Measurements from ENCODE around the gene SIL1. TPM values are rescaled to one million over a fixed set of nuclear protein-coding genes. Genes with fewer than 3 reads are reported as not detected.

Gene SIL1
- polyA plus RNA-seq, 3 donors = 25.4 to 35.1 (median 27.9) TPM

DNA sequence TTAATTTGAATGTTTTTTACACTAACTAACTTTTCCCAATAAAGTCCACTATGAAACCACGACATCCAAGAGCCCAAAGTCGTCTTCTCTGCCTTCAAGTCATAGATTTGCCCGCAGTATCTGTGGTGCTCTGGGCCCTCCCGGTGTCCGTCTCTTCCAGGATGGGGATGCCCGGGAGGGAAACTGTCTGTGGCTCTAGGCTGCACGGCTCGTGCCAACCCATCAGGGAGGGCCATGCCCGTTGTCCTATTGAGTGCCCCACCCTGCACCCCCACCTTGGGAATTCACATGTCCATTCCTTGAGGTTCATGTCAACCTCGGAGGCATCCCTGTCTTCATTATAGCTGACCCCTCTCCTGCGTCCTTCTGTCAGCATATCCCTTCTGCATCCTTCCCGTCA is 263.2 kb downstream of the SIL1 start:
- H3K27ac ChIP-seq (ENCODE audit: low read depth in 1 of 2, low read length in 2 of 2) = no peak overlapping the region
- Mint-ChIP-seq H3K9me3 (no peaks in the 10 kb centered on the region), H3K4me3 (no peak overlapping the region), H3K27ac (no peak overlapping the region), H3K36me3 (peaks cover 61 to 69% of the 10 kb centered on the region in 2 donors), H3K4me1 (no peaks in the 10 kb centered on the region), H3K27me3 (ENCODE audit: low read depth in 3 of 3) (peaks cover 0 to 6% (median 3%) of the 10 kb centered on the region in 3 donors)
- intact Hi-C loops (cut with micrococcal nuclease) = no loop called here
- no peaks in the 10 kb centered on the region for H3K9me3 ChIP-seq (replicated peaks in 1 of 2; ENCODE audit: control insufficient read depth in 1 of 2, insufficient read depth in 1 of 2, low read length in 2 of 2)
- 98% methylated on average over 10 of the region's 12 CpGs for WGBS (ENCODE audit: insufficient coverage)
- DNase-seq = no peak
- no peaks in the 10 kb centered on the region for H3K4me1 ChIP-seq (ENCODE audit: control insufficient read depth in 1 of 2, insufficient read depth in 2 of 2, low read length in 2 of 2)
- no peaks in the 10 kb centered on the region for H3K79me2 ChIP-seq (ENCODE audit: insufficient read depth, low read length)
- no peak overlapping the region for H3K4me3 ChIP-seq (replicated peaks in 1 of 3; ENCODE audit: low read depth in 2 of 3, low read length in 3 of 3)
- H4K20me1 ChIP-seq (ENCODE audit: insufficient read depth, low read length) = no peaks in the 10 kb centered on the region
- peaks cover 55 to 67% of the 10 kb centered on the region in 2 donors for H3K36me3 ChIP-seq (replicated peaks in 1 of 2; ENCODE audit: control insufficient read depth in 1 of 2, insufficient read depth in 2 of 2, low read length in 2 of 2)
- H3K4me2 ChIP-seq (replicated peaks; ENCODE audit: extremely low read depth, low read length, poor library complexity, severe bottlenecking) = no peak overlapping the region
- no peak overlapping the region for H2AFZ ChIP-seq (ENCODE audit: insufficient read depth, low read depth, low read length, poor library complexity, severe bottlenecking)
- TF ChIP-seq, protein P1, sequence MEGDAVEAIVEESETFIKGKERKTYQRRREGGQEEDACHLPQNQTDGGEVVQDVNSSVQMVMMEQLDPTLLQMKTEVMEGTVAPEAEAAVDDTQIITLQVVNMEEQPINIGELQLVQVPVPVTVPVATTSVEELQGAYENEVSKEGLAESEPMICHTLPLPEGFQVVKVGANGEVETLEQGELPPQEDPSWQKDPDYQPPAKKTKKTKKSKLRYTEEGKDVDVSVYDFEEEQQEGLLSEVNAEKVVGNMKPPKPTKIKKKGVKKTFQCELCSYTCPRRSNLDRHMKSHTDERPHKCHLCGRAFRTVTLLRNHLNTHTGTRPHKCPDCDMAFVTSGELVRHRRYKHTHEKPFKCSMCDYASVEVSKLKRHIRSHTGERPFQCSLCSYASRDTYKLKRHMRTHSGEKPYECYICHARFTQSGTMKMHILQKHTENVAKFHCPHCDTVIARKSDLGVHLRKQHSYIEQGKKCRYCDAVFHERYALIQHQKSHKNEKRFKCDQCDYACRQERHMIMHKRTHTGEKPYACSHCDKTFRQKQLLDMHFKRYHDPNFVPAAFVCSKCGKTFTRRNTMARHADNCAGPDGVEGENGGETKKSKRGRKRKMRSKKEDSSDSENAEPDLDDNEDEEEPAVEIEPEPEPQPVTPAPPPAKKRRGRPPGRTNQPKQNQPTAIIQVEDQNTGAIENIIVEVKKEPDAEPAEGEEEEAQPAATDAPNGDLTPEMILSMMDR (IDR thresholded peaks at IDR 0.05) = no peak
- H3K27me3 ChIP-seq (ENCODE audit: control insufficient read depth in 2 of 2, insufficient read depth in 2 of 2, low read length in 2 of 2) = no peaks in the 10 kb centered on the region
- H3K9ac ChIP-seq (ENCODE audit: insufficient read depth, low read length, poor library complexity, severe bottlenecking) = no peak overlapping the region

DNA sequence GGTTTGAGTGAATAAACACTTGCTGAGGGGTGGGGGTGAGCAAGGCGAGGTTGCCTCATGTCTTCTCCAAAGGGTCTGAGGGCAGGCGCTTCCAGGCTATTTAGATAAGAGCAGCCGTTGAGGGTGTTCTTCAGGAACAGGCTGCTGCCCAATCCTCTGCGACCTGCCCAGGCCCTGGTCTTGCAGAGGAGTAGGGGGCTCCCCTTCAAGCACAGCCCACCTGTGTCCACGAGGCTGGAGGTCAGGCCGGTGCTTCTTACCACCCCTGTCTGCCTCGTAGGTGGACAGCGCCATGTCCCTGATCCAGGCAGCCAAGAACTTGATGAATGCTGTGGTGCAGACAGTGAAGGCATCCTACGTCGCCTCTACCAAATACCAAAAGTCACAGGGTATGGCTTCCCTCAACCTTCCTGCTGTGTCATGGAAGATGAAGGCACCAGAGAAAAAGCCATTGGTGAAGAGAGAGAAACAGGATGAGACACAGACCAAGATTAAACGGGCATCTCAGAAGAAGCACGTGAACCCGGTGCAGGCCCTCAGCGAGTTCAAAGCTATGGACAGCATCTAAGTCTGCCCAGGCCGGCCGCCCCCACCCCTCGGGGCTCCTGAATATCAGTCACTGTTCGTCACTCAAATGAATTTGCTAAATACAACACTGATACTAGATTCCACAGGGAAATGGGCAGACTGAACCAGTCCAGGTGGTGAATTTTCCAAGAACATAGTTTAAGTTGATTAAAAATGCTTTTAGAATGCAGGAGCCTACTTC is 264.5 kb downstream of the SIL1 start:
- no peak overlapping the region for H3K27ac ChIP-seq (ENCODE audit: low read depth in 1 of 2, low read length in 2 of 2)
- no peaks in the 10 kb centered on the region for H3K27me3 ChIP-seq (ENCODE audit: control insufficient read depth in 2 of 2, insufficient read depth in 2 of 2, low read length in 2 of 2)
- Mint-ChIP-seq H3K4me1 (no peaks in the 10 kb centered on the region), H3K4me3 (no peak overlapping the region), H3K27ac (no peak overlapping the region), H3K9me3 (no peaks in the 10 kb centered on the region), H3K36me3 (peaks cover 73 to 78% of the 10 kb centered on the region in 2 donors), H3K27me3 (ENCODE audit: low read depth in 3 of 3) (peaks cover 0 to 6% (median 3%) of the 10 kb centered on the region in 3 donors)
- H3K9ac ChIP-seq (ENCODE audit: insufficient read depth, low read length, poor library complexity, severe bottlenecking) = no peak overlapping the region
- no peaks in the 10 kb centered on the region for H3K4me1 ChIP-seq (ENCODE audit: control insufficient read depth in 1 of 2, insufficient read depth in 2 of 2, low read length in 2 of 2)
- no peak overlapping the region for H3K4me3 ChIP-seq (replicated peaks in 1 of 3; ENCODE audit: low read depth in 2 of 3, low read length in 3 of 3)
- H3K9me3 ChIP-seq (replicated peaks in 1 of 2; ENCODE audit: control insufficient read depth in 1 of 2, insufficient read depth in 1 of 2, low read length in 2 of 2) = no peaks in the 10 kb centered on the region
- WGBS (ENCODE audit: insufficient coverage) = 94% methylated on average over 10 of the region's 18 CpGs
- intact Hi-C loops (cut with micrococcal nuclease) = no loop called here
- H2AFZ ChIP-seq (ENCODE audit: insufficient read depth, low read depth, low read length, poor library complexity, severe bottlenecking) = no peak overlapping the region
- DNase-seq = no peak
- H4K20me1 ChIP-seq (ENCODE audit: insufficient read depth, low read length) = no peaks in the 10 kb centered on the region
- no peaks in the 10 kb centered on the region for H3K79me2 ChIP-seq (ENCODE audit: insufficient read depth, low read length)
- no peak overlapping the region for H3K4me2 ChIP-seq (replicated peaks; ENCODE audit: extremely low read depth, low read length, poor library complexity, severe bottlenecking)
- peaks cover 67 to 80% of the 10 kb centered on the region in 2 donors for H3K36me3 ChIP-seq (replicated peaks in 1 of 2; ENCODE audit: control insufficient read depth in 1 of 2, insufficient read depth in 2 of 2, low read length in 2 of 2)
- TF ChIP-seq, protein P1 (IDR thresholded peaks at IDR 0.05) = no peak

Data from CD14-positive monocyte (primary cell).